ENCODE results near the gene HOXD3. TPM values are rescaled to one million over a fixed set of nuclear protein-coding genes. Genes with fewer than 3 reads are reported as not detected.

Gene HOXD3
- polyA plus RNA-seq, 1 donor (not counting 4 experiments of a cell fraction or from before 2014, with no cell fraction given), result not detected

DNA sequence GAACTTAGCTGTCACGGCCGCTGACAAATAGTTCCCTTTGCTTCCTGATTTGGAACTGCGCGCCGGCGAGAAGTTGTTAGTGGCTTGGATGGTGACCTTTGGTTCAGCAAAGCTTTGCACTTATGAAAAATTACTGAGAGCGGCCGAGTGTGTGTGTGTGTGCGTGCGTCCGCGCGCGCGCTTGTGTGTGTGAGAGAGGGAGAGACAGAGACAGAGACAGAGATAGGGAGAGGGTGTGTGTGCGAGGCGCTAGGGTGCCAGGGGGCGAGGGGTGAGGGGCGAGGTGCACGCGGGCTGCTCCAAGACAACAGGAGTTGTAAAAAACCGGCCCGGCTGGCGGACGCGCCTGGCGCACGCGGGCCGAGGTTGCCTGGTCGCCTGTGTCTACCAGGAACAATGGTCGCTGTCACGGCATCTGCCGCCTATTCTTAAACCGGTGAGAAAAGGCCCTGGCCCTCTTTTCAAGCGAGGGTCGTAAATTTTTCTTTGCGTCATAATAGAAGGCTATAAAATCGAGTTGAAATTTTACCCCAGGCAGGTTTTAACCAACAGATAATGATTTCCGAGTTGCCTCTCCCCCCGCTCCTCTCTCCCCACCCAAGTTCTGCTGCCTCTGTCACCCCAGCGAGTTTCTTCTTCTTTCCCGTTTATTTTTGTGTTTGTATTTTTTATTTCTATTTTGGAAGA lies 535 bp downstream of the HOXD3 start:
- H3K9me3 ChIP-seq (ENCODE audit: control insufficient read depth, low read depth, low read length), result no peaks in the 10 kb centered on the region
- no peak overlapping the region for H3K27ac ChIP-seq (ENCODE audit: control insufficient read depth, insufficient read depth, low read length)
- no peaks in the 10 kb centered on the region for H3K4me1 ChIP-seq (ENCODE audit: control insufficient read depth, extremely low read depth, insufficient read depth, low read length)
- H4K20me1 ChIP-seq (ENCODE audit: control insufficient read depth, extremely low read depth, insufficient read depth, low read length), result no peaks in the 10 kb centered on the region
- H3K36me3 ChIP-seq (ENCODE audit: control insufficient read depth in 2 of 2, extremely low read depth in 1 of 2, insufficient read depth in 2 of 2, low read length in 2 of 2), result no peaks in the 10 kb centered on the region
- no peak overlapping the region for H2AFZ ChIP-seq (ENCODE audit: control insufficient read depth, low read length)
- no peaks in the 10 kb centered on the region for H3K9me1 ChIP-seq (ENCODE audit: control insufficient read depth, extremely low read depth, insufficient read depth, low read length)
- no peaks in the 10 kb centered on the region for H3K79me2 ChIP-seq (ENCODE audit: control insufficient read depth, insufficient read depth, low read length)
- TF ChIP-seq EZH2 (IDR thresholded peaks at IDR 0.05; ENCODE audit: low read length) (no peak), CTCF (optimal IDR thresholded peaks at IDR 0.05 in 1 of 3, IDR thresholded peaks at IDR 0.05 in 1 of 3, conservative IDR thresholded peaks at IDR 0.05 in 1 of 3; ENCODE audit: extremely low read depth in 1 of 3, insufficient read depth in 2 of 3, low read length in 3 of 3) (no peak)
- H3K9ac ChIP-seq (ENCODE audit: control insufficient read depth, extremely low read depth, insufficient read depth, low read length), result no peak overlapping the region
- dilution Hi-C loops (cut with MboI; ENCODE audit: extremely low pct_ligation_motif_present, low sequenced_read_pairs), result loop anchor here (25.0 kb wide), 1 partner anchor 480 kb away; no protein-coding TSS in a partner anchor
- H3K27me3 ChIP-seq (ENCODE audit: control insufficient read depth, extremely low read depth, insufficient read depth, low read length), result peaks cover 95% of the 10 kb centered on the region
- FAIRE-seq, result no peak
- no peak for DNase-seq (ENCODE audit: low read depth, low spot score)
- no peak overlapping the region for H3K4me3 ChIP-seq (ENCODE audit: control insufficient read depth in 2 of 3, extremely low read depth in 1 of 3, insufficient read depth in 2 of 3, low read depth in 1 of 3, low read length in 3 of 3)
- no peak overlapping the region for H3K4me2 ChIP-seq (ENCODE audit: control insufficient read depth, extremely low read depth, insufficient read depth, low read depth, low read length)

DNA sequence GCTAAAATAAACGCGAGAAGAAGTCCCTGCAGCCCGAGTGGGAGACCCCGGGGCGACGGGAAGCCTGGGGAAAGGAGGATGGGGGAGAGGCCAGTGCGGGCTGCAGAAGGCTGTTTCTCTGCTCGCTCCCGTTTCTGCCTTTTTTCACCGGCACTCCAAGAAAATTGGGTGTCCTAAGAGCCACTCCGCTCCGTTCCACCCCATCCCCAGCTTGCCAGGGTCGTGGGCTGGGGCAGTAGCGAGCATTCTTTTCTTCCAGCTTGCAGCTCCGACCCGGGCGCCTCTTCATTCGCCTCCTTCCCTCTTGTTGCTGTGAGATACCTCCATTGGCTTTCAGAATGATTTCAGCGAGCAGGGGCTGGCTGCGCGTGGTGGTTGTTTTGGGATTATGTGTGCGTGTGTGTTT lies 1.1 kb downstream of the HOXD3 start:
- no peaks in the 10 kb centered on the region for H4K20me1 ChIP-seq (ENCODE audit: control insufficient read depth, extremely low read depth, insufficient read depth, low read length)
- H3K9me1 ChIP-seq (ENCODE audit: control insufficient read depth, extremely low read depth, insufficient read depth, low read length), result no peaks in the 10 kb centered on the region
- TF ChIP-seq CTCF (optimal IDR thresholded peaks at IDR 0.05 in 1 of 3, IDR thresholded peaks at IDR 0.05 in 1 of 3, conservative IDR thresholded peaks at IDR 0.05 in 1 of 3; ENCODE audit: extremely low read depth in 1 of 3, insufficient read depth in 2 of 3, low read length in 3 of 3) (no peak), EZH2 (IDR thresholded peaks at IDR 0.05; ENCODE audit: low read length) (peak; percentile 86)
- peaks cover 95% of the 10 kb centered on the region for H3K27me3 ChIP-seq (ENCODE audit: control insufficient read depth, extremely low read depth, insufficient read depth, low read length)
- H3K9ac ChIP-seq (ENCODE audit: control insufficient read depth, extremely low read depth, insufficient read depth, low read length), result no peak overlapping the region
- no peak overlapping the region for H2AFZ ChIP-seq (ENCODE audit: control insufficient read depth, low read length)
- no peaks in the 10 kb centered on the region for H3K9me3 ChIP-seq (ENCODE audit: control insufficient read depth, low read depth, low read length)
- no peak overlapping the region for H3K4me2 ChIP-seq (ENCODE audit: control insufficient read depth, extremely low read depth, insufficient read depth, low read depth, low read length)
- no peak overlapping the region for H3K27ac ChIP-seq (ENCODE audit: control insufficient read depth, insufficient read depth, low read length)
- dilution Hi-C loops (cut with MboI; ENCODE audit: extremely low pct_ligation_motif_present, low sequenced_read_pairs), result loop anchor here (25.0 kb wide), 1 partner anchor 479 kb away; no protein-coding TSS in a partner anchor
- no peak for DNase-seq (ENCODE audit: low read depth, low spot score)
- H3K79me2 ChIP-seq (ENCODE audit: control insufficient read depth, insufficient read depth, low read length), result no peaks in the 10 kb centered on the region
- H3K4me3 ChIP-seq (ENCODE audit: control insufficient read depth in 2 of 3, extremely low read depth in 1 of 3, insufficient read depth in 2 of 3, low read depth in 1 of 3, low read length in 3 of 3), result no peak overlapping the region
- no peak for FAIRE-seq
- H3K4me1 ChIP-seq (ENCODE audit: control insufficient read depth, extremely low read depth, insufficient read depth, low read length), result no peaks in the 10 kb centered on the region
- no peaks in the 10 kb centered on the region for H3K36me3 ChIP-seq (ENCODE audit: control insufficient read depth in 2 of 2, extremely low read depth in 1 of 2, insufficient read depth in 2 of 2, low read length in 2 of 2)

Data from keratinocyte (primary cell).